GM19372 (cell line): Measurements from ENCODE around the gene TANC1.

Experiments used
- ATAC-seq: cut with Tn5 transposase; IDR thresholded peaks from one replicate; pipeline ENCODE4 v1.9.1; 2021; ENCODE audit warnings: mild to moderate bottlenecking, low read depth, moderate library complexity; ENCODE audit not compliant: unreplicated experiment

The TANC1 gene

GRCh38 chr2:159209341-159210306 lies 241.2 kb downstream of the TANC1 start:
- no peak for ATAC-seq

GRCh38 chr2:159211447-159212396 lies 243.3 kb downstream of the TANC1 start:
- ATAC-seq = no peak

GRCh38 chr2:159213296-159213695 lies 244.9 kb downstream of the TANC1 start:
- ATAC-seq = no peak

GRCh38 chr2:159214325-159214865 lies 246.0 kb downstream of the TANC1 start:
- no peak for ATAC-seq

GRCh38 chr2:159215116-159215515 lies 246.7 kb downstream of the TANC1 start:
- ATAC-seq = no peak

GRCh38 chr2:159217676-159218075 lies 249.2 kb downstream of the TANC1 start:
- ATAC-seq = no peak

GRCh38 chr2:159218389-159218788 lies 249.9 kb downstream of the TANC1 start:
- ATAC-seq = no peak

GRCh38 chr2:159219394-159219998 lies 251.1 kb downstream of the TANC1 start:
- ATAC-seq = no peak

GRCh38 chr2:159224061-159224813 lies 255.8 kb downstream of the TANC1 start:
- ATAC-seq = no peak

GRCh38 chr2:159225025-159226016 lies 256.9 kb downstream of the TANC1 start:
- no peak for ATAC-seq

GRCh38 chr2:159226059-159226461 lies 257.6 kb downstream of the TANC1 start:
- no peak for ATAC-seq

GRCh38 chr2:159226608-159227385 lies 258.4 kb downstream of the TANC1 start:
- no peak for ATAC-seq

GRCh38 chr2:159227467-159227866 lies 259.0 kb downstream of the TANC1 start:
- ATAC-seq = no peak

- ATAC-seq = no peak
These were observed 259.7 kb downstream of the TANC1 start for GRCh38 chr2:159228081-159228581.

GRCh38 chr2:159229476-159230144 lies 261.2 kb downstream of the TANC1 start:
- no peak for ATAC-seq

- no peak for ATAC-seq
These were observed 261.9 kb downstream of the TANC1 start for GRCh38 chr2:159230145-159230877.
